Loucy (cell line): Measurements from ENCODE around the gene PATL1.
"Not testable (repeated sequence)": the region's sequence is repeated elsewhere in the genome, so short reads cannot be mapped to it uniquely, and the experiment has no call there.

Source experiments
- H2AFZ ChIP-seq: fragments of 200-600 bp; sonication (generic); 2 replicates; pipeline ENCODE4 v1.6.0; 2016; ENCODE audit warnings: antibody characterized with exemption, mild to moderate bottlenecking, low read length, moderate library complexity
- H3F3A ChIP-seq: fragments of 200-600 bp; 2 replicates; pipeline ENCODE4 v1.6.0; 2016; ENCODE audit warnings: antibody characterized with exemption, low read depth, mild to moderate bottlenecking
- H3K27me3 ChIP-seq: fragments of 200-600 bp; sonication (generic); 2 replicates; pipeline ENCODE4 v1.6.1; 2014; ENCODE audit warnings: low read length, mild to moderate bottlenecking; ENCODE audit not compliant: insufficient read depth, poor library complexity, severe bottlenecking
- H3K36me3 ChIP-seq: fragments of 200-600 bp; sonication (generic); 2 replicates; pipeline ENCODE4 v1.6.1; 2016; ENCODE audit warnings: low read length; ENCODE audit not compliant: insufficient read depth
- H3K4me1 ChIP-seq: fragments of 200-600 bp; sonication (generic); 2 replicates; pipeline ENCODE4 v1.5.1; 2014; ENCODE audit warnings: low read length, mild to moderate bottlenecking; ENCODE audit not compliant: insufficient read depth, poor library complexity, severe bottlenecking
- H3K4me2 ChIP-seq: fragments of 200-600 bp; sonication (generic); 2 replicates; pipeline ENCODE4 v1.6.0; 2014; ENCODE audit warnings: antibody characterized with exemption, low read length, low read depth, mild to moderate bottlenecking; ENCODE audit not compliant: poor library complexity, severe bottlenecking
- H3K4me3 ChIP-seq: fragments of 200-600 bp; sonication (generic); 2 replicates; pipeline ENCODE4 v1.5.1; 2014; ENCODE audit warnings: low read length, mild to moderate bottlenecking, mixed read lengths; ENCODE audit not compliant: poor library complexity, severe bottlenecking
- H3K79me2 ChIP-seq: fragments of 200-600 bp; sonication (generic); 2 replicates; pipeline ENCODE4 v1.6.1; 2014; ENCODE audit warnings: low read length; ENCODE audit not compliant: insufficient read depth
- H3K9ac ChIP-seq: fragments of 200-600 bp; sonication (generic); 2 replicates; pipeline ENCODE4 v1.6.0; 2014; ENCODE audit warnings: mild to moderate bottlenecking, low read depth, low read length, moderate library complexity; ENCODE audit not compliant: poor library complexity, severe bottlenecking
- H3K9me2 ChIP-seq: fragments of 200-600 bp; sonication (generic); replicated peaks from 2 replicates; pipeline ENCODE4 v1.6.1; 2016; ENCODE audit warnings: low read depth, low read length, mixed read lengths
- H3K9me3 ChIP-seq: fragments of 200-600 bp; sonication (generic); 2 replicates; pipeline ENCODE4 v1.6.1; 2014; ENCODE audit warnings: mild to moderate bottlenecking, antibody characterized with exemption, low read length, low read depth; ENCODE audit not compliant: insufficient read depth
- H4K20me1 ChIP-seq: fragments of 200-600 bp; sonication (generic); 2 replicates; pipeline ENCODE4 v1.6.0; 2014; ENCODE audit warnings: antibody characterized with exemption, low read length, mild to moderate bottlenecking; ENCODE audit not compliant: insufficient read depth, poor library complexity, severe bottlenecking
- CTCF ChIP-seq: fragments of 200-600 bp; sonication (generic); conservative IDR thresholded peaks from 2 replicates; pipeline ENCODE4 v1.5.1; 2014; ENCODE audit warnings: mild to moderate bottlenecking, antibody characterized with exemption, low read length
- EZH2phosphoT487 ChIP-seq: fragments of 200-600 bp; IDR thresholded peaks from 2 replicates; pipeline ENCODE4 v1.6.1; 2018; ENCODE audit warnings: antibody characterized with exemption, mild to moderate bottlenecking, moderate library complexity, borderline replicate concordance

The PATL1 gene

DNA sequence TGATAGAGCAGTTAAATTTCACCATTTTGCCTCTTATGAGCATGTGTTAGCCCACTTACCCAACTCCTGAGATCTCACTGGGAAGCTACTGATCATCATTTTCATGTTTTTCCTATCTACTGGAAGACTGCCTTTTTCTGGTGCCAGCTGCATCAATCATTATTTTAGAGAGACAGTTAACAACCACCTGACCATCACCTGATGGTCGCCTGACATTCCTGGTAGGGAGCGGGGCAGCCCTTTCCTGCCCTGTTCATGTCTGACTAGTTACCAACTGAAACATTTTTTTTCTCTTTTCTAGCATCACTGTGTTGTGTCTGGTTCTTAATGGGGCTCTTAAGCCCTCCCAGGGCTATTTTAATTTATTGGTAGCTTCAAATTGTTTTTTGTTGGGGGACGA, 20.2 kb upstream of the PATL1 start:
- H3K4me1 ChIP-seq, result peaks cover 5% of the 10 kb centered on the region
- no peak overlapping the region for H3K4me2 ChIP-seq
- H3K36me3 ChIP-seq, result no peaks in the 10 kb centered on the region
- H3K9ac ChIP-seq, result no peak overlapping the region
- no peak overlapping the region for H2AFZ ChIP-seq
- TF ChIP-seq CTCF (no peak), EZH2phosphoT487 (no peak)
- no peaks in the 10 kb centered on the region for H3K9me2 ChIP-seq
- peaks cover 9% of the 10 kb centered on the region; the same call in 1 of the 2 replicates for H3K9me3 ChIP-seq
- no peaks in the 10 kb centered on the region for H4K20me1 ChIP-seq
- H3K4me3 ChIP-seq, result no peak overlapping the region
- H3K27me3 ChIP-seq, result no peaks in the 10 kb centered on the region
- no peaks in the 10 kb centered on the region for H3K79me2 ChIP-seq
- H3F3A ChIP-seq, result no peaks in the 10 kb centered on the region

DNA sequence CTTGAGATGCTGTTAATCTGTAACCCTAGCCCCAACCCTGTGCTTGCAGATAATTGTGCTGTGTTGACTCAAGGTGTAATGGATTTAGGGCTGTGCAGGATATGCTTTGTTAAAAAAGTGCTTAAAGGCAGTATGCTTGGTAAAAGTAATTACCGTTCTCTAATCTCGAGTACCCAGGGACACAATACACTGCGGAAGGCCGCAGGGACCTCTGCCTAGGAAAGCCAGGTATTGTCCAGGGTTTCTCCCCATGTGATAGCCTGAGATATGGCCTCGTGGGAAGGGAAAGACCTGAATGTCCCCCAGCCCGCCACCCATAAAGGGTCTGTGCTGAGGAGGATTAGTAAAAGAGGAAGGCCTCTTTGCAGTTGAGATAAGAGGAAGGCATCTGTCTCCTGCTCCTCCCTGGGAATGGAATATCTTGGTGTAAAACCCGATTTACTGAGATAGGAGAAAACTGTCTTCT, 12.5 kb upstream of the PATL1 start:
- H3K9me3 ChIP-seq, H3F3A ChIP-seq, H3K9me2 ChIP-seq, H2AFZ ChIP-seq, H3K27me3 ChIP-seq, H3K4me1 ChIP-seq, H3K9ac ChIP-seq, H3K36me3 ChIP-seq, H3K4me3 ChIP-seq, H3K4me2 ChIP-seq, H4K20me1 ChIP-seq, H3K79me2 ChIP-seq: not testable (repeated sequence)

DNA sequence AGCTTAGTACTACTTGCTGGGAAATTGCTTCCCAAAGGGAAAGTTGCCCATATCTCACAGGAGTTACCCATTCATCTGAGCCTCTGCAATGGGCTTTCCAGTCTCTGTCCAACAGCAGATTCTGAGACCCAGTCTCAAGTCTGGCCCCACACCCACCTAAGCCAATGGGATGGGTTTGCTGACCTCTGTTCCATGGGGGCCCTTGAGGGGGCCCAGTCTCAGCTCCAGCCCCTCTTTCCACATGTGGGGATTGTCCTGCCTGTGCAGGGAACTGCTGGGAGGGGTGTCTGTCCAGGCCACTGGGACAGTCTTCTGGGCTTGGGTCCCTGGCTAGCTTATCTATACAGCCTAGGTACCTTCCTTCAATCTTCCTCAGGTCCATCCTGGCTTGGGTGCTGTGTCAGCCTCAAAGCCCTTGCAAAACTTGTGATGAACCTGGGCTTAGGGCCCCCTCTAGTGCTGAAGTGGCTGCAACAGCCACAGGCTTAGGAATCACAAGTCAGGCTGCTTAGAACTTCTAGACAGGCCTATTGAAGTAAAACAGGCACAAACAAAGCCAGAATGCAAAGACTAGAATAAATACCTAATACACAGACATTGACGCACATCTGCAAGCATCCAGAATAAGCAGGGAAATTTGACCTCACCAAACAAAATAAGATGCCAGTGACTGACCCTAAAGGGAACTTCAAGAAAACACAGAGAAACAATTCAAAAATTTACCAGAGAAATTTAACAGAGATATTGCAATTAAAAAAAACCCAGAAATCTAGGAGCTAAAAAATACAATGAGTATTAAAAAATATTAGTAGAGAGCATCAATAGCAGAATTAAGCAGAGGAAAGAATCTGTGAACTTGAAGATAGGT, 11.7 kb upstream of the PATL1 start:
- H3K27me3 ChIP-seq, result no peaks in the 10 kb centered on the region
- H4K20me1 ChIP-seq, result no peaks in the 10 kb centered on the region
- no peaks in the 10 kb centered on the region for H3K79me2 ChIP-seq
- no peak for TF ChIP-seq EZH2phosphoT487
- TF ChIP-seq CTCF, result peak; percentile 91
- H3F3A ChIP-seq, result no peaks in the 10 kb centered on the region
- H3K9ac ChIP-seq, result no peak overlapping the region
- no peak overlapping the region for H3K4me3 ChIP-seq
- H3K9me3 ChIP-seq, result no peaks in the 10 kb centered on the region
- no peaks in the 10 kb centered on the region for H3K4me1 ChIP-seq
- H3K9me2 ChIP-seq, result no peaks in the 10 kb centered on the region
- no peak overlapping the region for H3K4me2 ChIP-seq
- H3K36me3 ChIP-seq, result no peaks in the 10 kb centered on the region
- no peak overlapping the region for H2AFZ ChIP-seq

- Histone ChIP-seq H3K9me2 (no peaks in the 10 kb centered on the region), H3F3A (no peaks in the 10 kb centered on the region), H2AFZ (no peak overlapping the region), H3K9ac (no peak overlapping the region), H3K9me3 (no peaks in the 10 kb centered on the region), H4K20me1 (no peaks in the 10 kb centered on the region), H3K4me3 (no peak overlapping the region), H3K36me3 (no peaks in the 10 kb centered on the region), H3K27me3 (no peaks in the 10 kb centered on the region), H3K4me2 (no peak overlapping the region), H3K79me2 (no peaks in the 10 kb centered on the region), H3K4me1 (no peaks in the 10 kb centered on the region)
- TF ChIP-seq CTCF (no peak), EZH2phosphoT487 (no peak)
These were observed 10.5 kb upstream of the PATL1 start for GRCh38 chr11:59679347-59679746.
